GM12878 (cell line): ENCODE data around the gene LDLRAD3. TPM values are rescaled to one million over a fixed set of nuclear protein-coding genes. Genes with fewer than 3 reads are reported as not detected.

Experiments used
- ATAC-seq: fragments of 200-7000 bp; cut with Tn5 transposase; 3 replicates; pipeline ENCODE4 v1.9.1; 2020; ENCODE audit warnings: mild to moderate bottlenecking, moderate library complexity
- BruUV-seq: library from RNA; stranded (reverse); fragments of 400-500 nt; replicated peaks from 2 replicates; lab custom pipeline; 2021; lab: Mats Ljungman, UMichigan
- CTCF ChIA-PET: fragments of 300-600 bp; sonication (Branson Sonifier 250); formaldehyde crosslinking; extraction: SDS; loops from one replicate; lab custom pipeline; 2021; ENCODE audit warnings: inconsistent platforms; lab: Yijun Ruan, JAX
- POLR2A ChIA-PET: fragments of 350-600 bp; formaldehyde crosslinking; extraction: SDS; loops from one replicate; lab custom pipeline; 2021; ENCODE audit warnings: inconsistent platforms; lab: Charles Lee
- RAD21 ChIA-PET: fragments of 300-600 bp; sonication (Branson Sonifier 250); formaldehyde crosslinking; loops from one replicate; lab custom pipeline; 2023; ENCODE audit warnings: antibody characterized with exemption; ENCODE audit not compliant: unreplicated experiment; lab: Charles Lee
- SMC1A ChIA-PET: fragments of 300-600 bp; sonication (Branson Sonifier 250); formaldehyde crosslinking; loops from one replicate; lab custom pipeline; 2023; ENCODE audit not compliant: unreplicated experiment, uncharacterized antibody; lab: Charles Lee
- DNase-seq: peaks from one replicate; pipeline ENCODE4 v3.0.0-alpha.2; 2011; ENCODE audit warnings: low read depth, low spot score
- FAIRE-seq: peaks from 3 replicates; lab custom pipeline; 2011; peaks lifted over from hg19 to GRCh38; lab: Jason Lieb, UNC
- H2AFZ ChIP-seq: 2 replicates; pipeline ENCODE4 v1.6.0; 2011; ENCODE audit warnings: low read depth, low read length, control low read depth; ENCODE audit not compliant: control insufficient read depth
- H3K27ac ChIP-seq: 2 replicates; pipeline ENCODE4 v1.5.1; 2011; ENCODE audit warnings: control low read depth; ENCODE audit not compliant: control insufficient read depth, insufficient read depth
- H3K27me3 ChIP-seq, 2 experiments: replicated peaks in 1 of 2; 2 replicates each; pipeline versions ENCODE4 v1.6.0 to v1.6.1; 2011; ENCODE audit warnings: low read length in 1 of 2; ENCODE audit not compliant: control insufficient read depth in 2 of 2, insufficient read depth in 2 of 2
- H3K36me3 ChIP-seq, 2 experiments: 2 replicates each; pipeline ENCODE4 v1.5.1; 2011; ENCODE audit warnings: low read length in 1 of 2; ENCODE audit not compliant: control insufficient read depth in 2 of 2, insufficient read depth in 2 of 2
- H3K4me1 ChIP-seq: 2 replicates; pipeline ENCODE4 v1.6.1; 2011; ENCODE audit warnings: mild to moderate bottlenecking, low read length, moderate library complexity, mixed read lengths; ENCODE audit not compliant: control insufficient read depth, insufficient read depth
- H3K4me2 ChIP-seq: 2 replicates; pipeline ENCODE4 v1.6.0; 2011; ENCODE audit warnings: control low read depth; ENCODE audit not compliant: control insufficient read depth, insufficient read depth
- H3K4me3 ChIP-seq: fragments of 200-600 bp; sonication (generic); 2 replicates; pipeline ENCODE4 v1.5.1; 2016
- H3K79me2 ChIP-seq: 2 replicates; pipeline ENCODE4 v1.6.0; 2011; ENCODE audit warnings: low read length; ENCODE audit not compliant: control insufficient read depth, insufficient read depth
- H3K9ac ChIP-seq: 2 replicates; pipeline ENCODE4 v1.8.0; 2011; ENCODE audit warnings: low read length, control low read depth, mixed read lengths; ENCODE audit not compliant: control insufficient read depth, insufficient read depth
- H3K9me3 ChIP-seq: replicated peaks from 3 replicates; pipeline ENCODE4 v1.5.1; 2011; ENCODE audit warnings: mild to moderate bottlenecking, low read length; ENCODE audit not compliant: control insufficient read depth, insufficient read depth
- H4K20me1 ChIP-seq: 2 replicates; pipeline ENCODE4 v1.6.0; 2011; ENCODE audit not compliant: control insufficient read depth, insufficient read depth
- ATF7 ChIP-seq: fragments of 450-650 bp; IDR thresholded peaks from 2 replicates; pipeline ENCODE4 v1.6.1; 2016; ENCODE audit warnings: low read depth, mild to moderate bottlenecking
- CHD2 ChIP-seq: IDR thresholded peaks from 2 replicates; pipeline ENCODE4 v1.6.1; 2011; ENCODE audit warnings: low read depth, low read length, improper control_type of control experiment, borderline replicate concordance
- EP300 ChIP-seq, 2 experiments: fragments of 150-350 bp in 1 of 2; IDR thresholded peaks; 2 replicates each; pipeline ENCODE4 v1.6.1; 2011 to 2012; ENCODE audit warnings: low read depth in 2 of 2, low read length in 2 of 2, borderline replicate concordance in 1 of 2, improper control_type of control experiment in 1 of 2, inconsistent platforms in 1 of 2; ENCODE audit not compliant: control insufficient read depth in 1 of 2
- ESRRA ChIP-seq: IDR thresholded peaks from 2 replicates; pipeline ENCODE4 v1.6.1; 2012; ENCODE audit warnings: mild to moderate bottlenecking, low read length, improper control_type of control experiment
- ETV6 ChIP-seq, 2 experiments: fragments of 450-650 bp in 1 of 2; IDR thresholded peaks in 1 of 2; conservative IDR thresholded peaks in 1 of 2; 2 replicates each; pipeline ENCODE4 v1.6.1; 2014; ENCODE audit warnings: antibody characterized with exemption in 1 of 2, borderline replicate concordance in 1 of 2, low read depth in 1 of 2, mild to moderate bottlenecking in 1 of 2, moderate library complexity in 1 of 2
- IRF4 ChIP-seq: IDR thresholded peaks from 2 replicates; pipeline ENCODE4 v1.6.1; 2011; ENCODE audit warnings: low read depth, low read length
- NFIC ChIP-seq: IDR thresholded peaks from 2 replicates; pipeline ENCODE4 v1.6.1; 2012; ENCODE audit warnings: low read depth, mild to moderate bottlenecking, inconsistent platforms, low read length, moderate library complexity
- NR2F1 ChIP-seq: fragments of 450-650 bp; conservative IDR thresholded peaks from 2 replicates; pipeline ENCODE4 v1.6.1; 2017; ENCODE audit warnings: mild to moderate bottlenecking
- NRF1 ChIP-seq: conservative IDR thresholded peaks from 2 replicates; pipeline ENCODE4 v1.6.1; 2011; ENCODE audit warnings: mild to moderate bottlenecking, low read depth, low read length, improper control_type of control experiment
- RFX5 ChIP-seq: IDR thresholded peaks from 2 replicates; pipeline ENCODE4 v1.6.1; 2011; ENCODE audit warnings: low read depth, low read length, improper control_type of control experiment
- SPI1 ChIP-seq: IDR thresholded peaks from 2 replicates; pipeline ENCODE4 v1.6.1; 2011; ENCODE audit warnings: low read depth, mild to moderate bottlenecking, low read length, moderate library complexity, borderline replicate concordance; ENCODE audit not compliant: insufficient read depth
- STAT3 ChIP-seq: IDR thresholded peaks from 2 replicates; pipeline ENCODE4 v1.6.1; 2011; ENCODE audit warnings: low read depth, low read length, improper control_type of control experiment
- SUPT20H ChIP-seq: IDR thresholded peaks from 2 replicates; pipeline ENCODE4 v1.6.1; 2011; ENCODE audit warnings: low read depth, mild to moderate bottlenecking, low read length, moderate library complexity, borderline replicate concordance; ENCODE audit not compliant: control insufficient read depth
- TCF3 ChIP-seq: IDR thresholded peaks from 2 replicates; pipeline ENCODE4 v1.6.1; 2012; ENCODE audit warnings: low read depth, mild to moderate bottlenecking, low read length, borderline replicate concordance; ENCODE audit not compliant: insufficient read depth
- WGBS: methylation state at CpG from one replicate; pipeline ENCODE4 v1.1.6; 2016; ENCODE audit warnings: low lambda C conversion rate; ENCODE audit not compliant: insufficient replicate concordance, insufficient coverage; ENCODE audit errors: missing lambda C conversion rate; 5-methylcytosine and 5-hydroxymethylcytosine counted together
- in situ Hi-C: fragments of 300-500 bp; cut with MboI; formaldehyde crosslinking; loops from 9 replicates; pipeline ENCODE4 v1.14.3; 2018; ENCODE audit warnings: mixed read lengths
- intact Hi-C: fragments of 100-400 bp; cut with micrococcal nuclease; formaldehyde crosslinking; loops from one replicate; pipeline ENCODE4 v1.14.2; 2022; ENCODE audit not compliant: unreplicated experiment
- polyA plus RNA-seq, 11 experiments: library from polyadenylated mRNA; depleted of rRNA in 4 of 11; unstranded in 6 of 11; stranded (reverse) in 5 of 11; fragments of >200 nt; fragmentation: Nextera tagmentation in 4 of 11; fragmentation: Illumina TruSeq in 1 of 11; extraction: Ambion mirVana in 4 of 11; extraction: Trizol in 1 of 11; gene quantifications; 1 replicate in 1 of 11; 2 replicates in 10 of 11; pipeline versions ENCODE4 v1.2.1 to v1.2.3, GENCODE V29; 2011 to 2016; ENCODE audit warnings: inconsistent platforms in 2 of 11, missing spikeins in 2 of 11, low read depth in 1 of 11
- total RNA-seq, 4 experiments: library from RNA; depleted of rRNA in 3 of 4; stranded (reverse); fragments of >200 nt in 3 of 4; fragmentation: Illumina TruSeq in 1 of 4; extraction: Trizol in 1 of 4; gene quantifications; 2 replicates each; pipeline versions ENCODE4 v1.2.1 to v1.2.3, GENCODE V29; 2013 to 2021
- TF ChIP-seq, protein P1 (sequence below): IDR thresholded peaks from 2 replicates; pipeline ENCODE4 v1.6.1; 2011; ENCODE audit warnings: low read depth, mild to moderate bottlenecking, low read length, moderate library complexity, borderline replicate concordance; ENCODE audit errors: extremely low read depth
- TF ChIP-seq, protein P2 (sequence below): fragments of 450-650 bp; IDR thresholded peaks from 2 replicates; pipeline ENCODE4 v1.6.1; 2017; ENCODE audit warnings: mild to moderate bottlenecking, moderate library complexity
- TF ChIP-seq, protein P3 (sequence below): fragments of 450-650 bp; IDR thresholded peaks from 2 replicates; pipeline ENCODE4 v1.6.1; 2016; ENCODE audit warnings: mild to moderate bottlenecking

The LDLRAD3 gene
- total and polyA plus RNA-seq, 10 of the 15 experiments (the other 5 are each of a cell fraction or from before 2014, with no cell fraction given) = 2.5 to 17.2 (median 10.7) TPM

DNA sequence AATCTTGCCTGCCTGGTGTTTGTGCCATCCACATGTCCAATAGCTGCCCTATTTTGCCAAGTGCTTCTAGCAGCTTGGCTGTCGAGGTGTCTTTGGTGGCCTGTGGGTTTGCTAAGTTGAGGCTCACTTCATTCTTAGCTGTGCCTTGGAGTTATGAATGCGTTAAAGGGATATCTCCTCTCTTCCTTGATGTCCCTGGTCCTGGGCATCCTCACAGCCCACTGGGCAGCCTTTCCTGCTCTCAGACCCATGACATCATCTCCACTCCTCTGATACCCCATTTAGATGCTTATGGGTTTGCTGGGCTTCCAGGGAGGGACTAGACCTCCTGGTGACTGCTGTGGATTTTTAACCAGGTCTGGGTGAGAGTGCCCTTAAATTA lies 1.3 kb downstream of the LDLRAD3 start:
- Histone ChIP-seq H3K9ac (no peak overlapping the region), H2AFZ (no peak overlapping the region), H3K4me3 (no peak overlapping the region), H3K36me3 (no peaks in the 10 kb centered on the region), H3K79me2 (no peaks in the 10 kb centered on the region), H4K20me1 (no peaks in the 10 kb centered on the region), H3K27me3 (peaks cover 0 to 10% of the 10 kb centered on the region in 2 experiments; a peak in 1 of 4 replicates), H3K9me3 (no peaks in the 10 kb centered on the region), H3K27ac (no peak overlapping the region), H3K4me2 (no peak overlapping the region), H3K4me1 (peaks cover 5% of the 10 kb centered on the region; the same call in 1 of the 2 replicates)
- TF ChIP-seq, protein P1, sequence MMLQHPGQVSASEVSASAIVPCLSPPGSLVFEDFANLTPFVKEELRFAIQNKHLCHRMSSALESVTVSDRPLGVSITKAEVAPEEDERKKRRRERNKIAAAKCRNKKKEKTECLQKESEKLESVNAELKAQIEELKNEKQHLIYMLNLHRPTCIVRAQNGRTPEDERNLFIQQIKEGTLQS = no peak
- TF ChIP-seq ETV6 (conservative IDR thresholded peaks at IDR 0.05 in 1 of 2, IDR thresholded peaks at IDR 0.05 in 1 of 2; ENCODE audit: borderline replicate concordance in 1 of 2, low read depth in 1 of 2) (no peak), TCF3 (no peak), SPI1 (no peak), CHD2 (no peak), RFX5 (no peak), IRF4 (no peak), EP300 (IDR thresholded peaks at IDR 0.05; ENCODE audit: borderline replicate concordance in 1 of 2, control insufficient read depth in 1 of 2, low read depth in 2 of 2, low read length in 2 of 2) (no peak), SUPT20H (no peak), ATF7 (no peak), NFIC (no peak), ESRRA (no peak), NRF1 (no peak), NR2F1 (no peak), STAT3 (no peak)
- TF ChIP-seq, protein P2, sequence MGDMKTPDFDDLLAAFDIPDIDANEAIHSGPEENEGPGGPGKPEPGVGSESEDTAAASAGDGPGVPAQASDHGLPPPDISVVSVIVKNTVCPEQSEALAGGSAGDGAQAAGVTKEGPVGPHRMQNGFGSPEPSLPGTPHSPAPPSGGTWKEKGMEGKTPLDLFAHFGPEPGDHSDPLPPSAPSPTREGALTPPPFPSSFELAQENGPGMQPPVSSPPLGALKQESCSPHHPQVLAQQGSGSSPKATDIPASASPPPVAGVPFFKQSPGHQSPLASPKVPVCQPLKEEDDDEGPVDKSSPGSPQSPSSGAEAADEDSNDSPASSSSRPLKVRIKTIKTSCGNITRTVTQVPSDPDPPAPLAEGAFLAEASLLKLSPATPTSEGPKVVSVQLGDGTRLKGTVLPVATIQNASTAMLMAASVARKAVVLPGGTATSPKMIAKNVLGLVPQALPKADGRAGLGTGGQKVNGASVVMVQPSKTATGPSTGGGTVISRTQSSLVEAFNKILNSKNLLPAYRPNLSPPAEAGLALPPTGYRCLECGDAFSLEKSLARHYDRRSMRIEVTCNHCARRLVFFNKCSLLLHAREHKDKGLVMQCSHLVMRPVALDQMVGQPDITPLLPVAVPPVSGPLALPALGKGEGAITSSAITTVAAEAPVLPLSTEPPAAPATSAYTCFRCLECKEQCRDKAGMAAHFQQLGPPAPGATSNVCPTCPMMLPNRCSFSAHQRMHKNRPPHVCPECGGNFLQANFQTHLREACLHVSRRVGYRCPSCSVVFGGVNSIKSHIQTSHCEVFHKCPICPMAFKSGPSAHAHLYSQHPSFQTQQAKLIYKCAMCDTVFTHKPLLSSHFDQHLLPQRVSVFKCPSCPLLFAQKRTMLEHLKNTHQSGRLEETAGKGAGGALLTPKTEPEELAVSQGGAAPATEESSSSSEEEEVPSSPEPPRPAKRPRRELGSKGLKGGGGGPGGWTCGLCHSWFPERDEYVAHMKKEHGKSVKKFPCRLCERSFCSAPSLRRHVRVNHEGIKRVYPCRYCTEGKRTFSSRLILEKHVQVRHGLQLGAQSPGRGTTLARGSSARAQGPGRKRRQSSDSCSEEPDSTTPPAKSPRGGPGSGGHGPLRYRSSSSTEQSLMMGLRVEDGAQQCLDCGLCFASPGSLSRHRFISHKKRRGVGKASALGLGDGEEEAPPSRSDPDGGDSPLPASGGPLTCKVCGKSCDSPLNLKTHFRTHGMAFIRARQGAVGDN = no peak
- TF ChIP-seq, protein P3, sequence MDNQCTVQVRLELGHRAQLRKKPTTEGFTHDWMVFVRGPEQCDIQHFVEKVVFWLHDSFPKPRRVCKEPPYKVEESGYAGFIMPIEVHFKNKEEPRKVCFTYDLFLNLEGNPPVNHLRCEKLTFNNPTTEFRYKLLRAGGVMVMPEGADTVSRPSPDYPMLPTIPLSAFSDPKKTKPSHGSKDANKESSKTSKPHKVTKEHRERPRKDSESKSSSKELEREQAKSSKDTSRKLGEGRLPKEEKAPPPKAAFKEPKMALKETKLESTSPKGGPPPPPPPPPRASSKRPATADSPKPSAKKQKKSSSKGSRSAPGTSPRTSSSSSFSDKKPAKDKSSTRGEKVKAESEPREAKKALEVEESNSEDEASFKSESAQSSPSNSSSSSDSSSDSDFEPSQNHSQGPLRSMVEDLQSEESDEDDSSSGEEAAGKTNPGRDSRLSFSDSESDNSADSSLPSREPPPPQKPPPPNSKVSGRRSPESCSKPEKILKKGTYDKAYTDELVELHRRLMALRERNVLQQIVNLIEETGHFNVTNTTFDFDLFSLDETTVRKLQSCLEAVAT = no peak
- DNase-seq = no peak
- in situ Hi-C loops = no loop called here
- CTCF ChIA-PET = interaction anchor here (1.1 to 1.5 kb wide), 3 partner anchors 21 to 123 kb away, joined by 3 read pairs; no protein-coding TSS in a partner anchor
- FAIRE-seq = no peak
- RAD21 ChIA-PET = interaction anchor here (1.4 kb wide), 1 partner anchor 123 kb away, joined by 9 read pairs; no protein-coding TSS in a partner anchor
- SMC1A ChIA-PET = no interaction called here
- WGBS = 45% methylated on average over 2 of the region's 2 CpGs
- intact Hi-C loops = loop anchor here (10.0 kb wide), 1 partner anchor 330 kb away; the partner anchor contains the start of gene FJX1
- BruUV-seq = no TSS peak
- POLR2A ChIA-PET = no interaction called here
- no peak for ATAC-seq
